ENCODE results near the gene SMIM23. TPM values are rescaled to one million over a fixed set of nuclear protein-coding genes. Genes with fewer than 3 reads are reported as not detected.

SMIM23 gene
- polyA plus RNA-seq, 3 donors = not detected

- no peak overlapping the region for H3K27ac Mint-ChIP-seq
- Histone ChIP-seq H3K4me3 (replicated peaks in 1 of 3; ENCODE audit: low read depth in 2 of 3, low read length in 3 of 3) (no peak overlapping the region), H3K9ac (ENCODE audit: insufficient read depth, low read length, poor library complexity, severe bottlenecking) (no peak overlapping the region), H3K9me3 (replicated peaks in 1 of 2; ENCODE audit: control insufficient read depth in 1 of 2, insufficient read depth in 1 of 2, low read length in 2 of 2) (no peaks in the 10 kb centered on the region), H3K36me3 (replicated peaks in 1 of 2; ENCODE audit: control insufficient read depth in 1 of 2, insufficient read depth in 2 of 2, low read length in 2 of 2) (no peaks in the 10 kb centered on the region), H4K20me1 (ENCODE audit: insufficient read depth, low read length) (no peaks in the 10 kb centered on the region), H3K4me1 (ENCODE audit: control insufficient read depth in 1 of 2, insufficient read depth in 2 of 2, low read length in 2 of 2) (no peaks in the 10 kb centered on the region), H3K4me2 (replicated peaks; ENCODE audit: extremely low read depth, low read length, poor library complexity, severe bottlenecking) (no peak overlapping the region), H3K27me3 (ENCODE audit: control insufficient read depth in 2 of 2, insufficient read depth in 2 of 2, low read length in 2 of 2) (no peaks in the 10 kb centered on the region), H2AFZ (ENCODE audit: insufficient read depth, low read depth, low read length, poor library complexity, severe bottlenecking) (no peak overlapping the region), H3K27ac (ENCODE audit: low read depth in 1 of 2, low read length in 2 of 2) (no peak overlapping the region), H3K79me2 (ENCODE audit: insufficient read depth, low read length) (no peaks in the 10 kb centered on the region)
- TF ChIP-seq CTCF (IDR thresholded peaks at IDR 0.05) = no peak
- H3K9me3 Mint-ChIP-seq = peaks cover 0 to under 1% (median 0%) of the 10 kb centered on the region in 7 donors
- H3K27me3 Mint-ChIP-seq (ENCODE audit: low read depth in 3 of 3) = peaks cover 0 to 1% (median 0%) of the 10 kb centered on the region in 3 donors
- H3K36me3 Mint-ChIP-seq = no peaks in the 10 kb centered on the region
- DNase-seq = no peak
- 93% methylated on average over 3 of the region's 5 CpGs for WGBS (ENCODE audit: insufficient coverage)
- no peak overlapping the region for H3K4me3 Mint-ChIP-seq
- intact Hi-C loops (cut with micrococcal nuclease) = no loop called here
- no peaks in the 10 kb centered on the region for H3K4me1 Mint-ChIP-seq
Observed at GRCh38 chr5:171755354-171755821, 30.2 kb upstream of the SMIM23 start.

- TF ChIP-seq CTCF (IDR thresholded peaks at IDR 0.05) = no peak
- intact Hi-C loops (cut with micrococcal nuclease) = no loop called here
- H3K79me2 ChIP-seq (ENCODE audit: insufficient read depth, low read length) = no peaks in the 10 kb centered on the region
- H3K27ac ChIP-seq (ENCODE audit: low read depth in 1 of 2, low read length in 2 of 2) = no peak overlapping the region
- peaks cover 0 to 2% (median 0%) of the 10 kb centered on the region in 7 donors for H3K9me3 Mint-ChIP-seq
- no peaks in the 10 kb centered on the region for H3K36me3 Mint-ChIP-seq
- no peak overlapping the region for H3K27ac Mint-ChIP-seq
- DNase-seq = no peak
- no peaks in the 10 kb centered on the region for H3K36me3 ChIP-seq (replicated peaks in 1 of 2; ENCODE audit: control insufficient read depth in 1 of 2, insufficient read depth in 2 of 2, low read length in 2 of 2)
- H3K27me3 ChIP-seq (ENCODE audit: control insufficient read depth in 2 of 2, insufficient read depth in 2 of 2, low read length in 2 of 2) = no peaks in the 10 kb centered on the region
- H3K4me3 ChIP-seq (replicated peaks in 1 of 3; ENCODE audit: low read depth in 2 of 3, low read length in 3 of 3) = no peak overlapping the region
- no peaks in the 10 kb centered on the region for H3K4me1 Mint-ChIP-seq
- WGBS (ENCODE audit: insufficient coverage) = 86% methylated on average over 2 of the region's 4 CpGs
- no peaks in the 10 kb centered on the region for H4K20me1 ChIP-seq (ENCODE audit: insufficient read depth, low read length)
- no peak overlapping the region for H3K4me2 ChIP-seq (replicated peaks; ENCODE audit: extremely low read depth, low read length, poor library complexity, severe bottlenecking)
- no peak overlapping the region for H3K9ac ChIP-seq (ENCODE audit: insufficient read depth, low read length, poor library complexity, severe bottlenecking)
- no peaks in the 10 kb centered on the region for H3K4me1 ChIP-seq (ENCODE audit: control insufficient read depth in 1 of 2, insufficient read depth in 2 of 2, low read length in 2 of 2)
- H3K4me3 Mint-ChIP-seq = no peak overlapping the region
- peaks cover 0 to 1% (median 0%) of the 10 kb centered on the region in 3 donors for H3K27me3 Mint-ChIP-seq (ENCODE audit: low read depth in 3 of 3)
- H2AFZ ChIP-seq (ENCODE audit: insufficient read depth, low read depth, low read length, poor library complexity, severe bottlenecking) = no peak overlapping the region
- H3K9me3 ChIP-seq (replicated peaks in 1 of 2; ENCODE audit: control insufficient read depth in 1 of 2, insufficient read depth in 1 of 2, low read length in 2 of 2) = no peaks in the 10 kb centered on the region
Observed at GRCh38 chr5:171757853-171758535, 27.6 kb upstream of the SMIM23 start.
